Measurements from ENCODE around the gene GATC.
"Not testable (repeated sequence)": the region's sequence is repeated elsewhere in the genome, so short reads cannot be mapped to it uniquely, and the experiment has no call there.

The GATC gene

DNA sequence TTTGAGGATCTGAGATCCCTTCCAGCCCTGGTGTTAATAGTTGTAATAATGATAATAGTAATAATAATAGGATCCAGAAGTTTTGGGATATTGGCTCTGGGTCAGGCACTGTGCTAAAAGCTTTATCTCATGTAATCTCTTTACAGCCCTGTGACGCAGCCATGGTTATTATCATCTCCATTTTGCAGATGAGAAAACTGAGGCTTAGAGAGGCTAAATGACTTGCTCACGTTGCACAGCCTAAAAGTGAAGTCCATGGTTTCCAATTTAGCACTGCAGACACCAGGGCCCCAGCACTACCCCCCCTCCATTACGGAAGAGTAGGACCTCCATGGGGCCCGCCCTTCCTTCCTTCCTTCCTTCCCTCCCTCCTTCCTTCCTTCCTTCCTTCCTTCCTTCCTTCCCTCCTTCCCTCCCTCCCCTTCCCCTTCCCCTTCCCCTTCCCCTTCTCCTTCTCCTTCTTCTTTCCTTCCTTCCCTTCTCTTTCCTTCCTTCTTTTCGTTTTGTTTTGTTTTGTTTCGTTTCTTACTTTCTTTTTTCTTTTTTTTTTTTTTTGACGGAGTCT lies 23.3 kb upstream of the GATC start:
- H3K4me3 Mint-ChIP-seq, result no peak overlapping the region
- no peaks in the 10 kb centered on the region for H3K9me3 Mint-ChIP-seq
- H3K27me3 Mint-ChIP-seq, result no peaks in the 10 kb centered on the region
- H3K4me1 Mint-ChIP-seq, result no peaks in the 10 kb centered on the region
- no peaks in the 10 kb centered on the region for H3K36me3 Mint-ChIP-seq
- H3K27ac Mint-ChIP-seq, result no peak overlapping the region

DNA sequence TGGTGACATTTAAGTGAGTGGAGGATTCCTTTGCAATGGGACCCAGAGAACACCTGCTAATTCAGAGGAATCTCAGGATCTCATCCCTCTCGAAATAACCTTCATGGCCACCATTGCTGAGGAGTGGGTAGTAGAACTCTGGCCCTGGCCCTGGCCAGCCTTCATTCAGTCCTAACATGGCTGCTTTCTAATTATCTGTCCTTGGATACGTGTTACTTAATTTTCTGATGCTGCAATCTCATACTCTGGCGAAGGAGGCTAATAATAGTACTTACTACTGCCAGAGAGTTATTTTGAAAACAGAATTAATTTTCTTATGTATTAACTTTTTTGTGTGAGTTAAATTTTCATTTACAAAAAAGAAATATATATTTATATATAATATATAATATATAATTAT lies 20.4 kb upstream of the GATC start:
- no peak overlapping the region for H3K4me3 Mint-ChIP-seq
- H3K9me3 Mint-ChIP-seq, result no peaks in the 10 kb centered on the region
- no peak overlapping the region for H3K27ac Mint-ChIP-seq
- H3K4me1 Mint-ChIP-seq, result peaks cover 4% of the 10 kb centered on the region
- H3K36me3 Mint-ChIP-seq, result no peaks in the 10 kb centered on the region
- H3K27me3 Mint-ChIP-seq, result peaks cover 1% of the 10 kb centered on the region

DNA sequence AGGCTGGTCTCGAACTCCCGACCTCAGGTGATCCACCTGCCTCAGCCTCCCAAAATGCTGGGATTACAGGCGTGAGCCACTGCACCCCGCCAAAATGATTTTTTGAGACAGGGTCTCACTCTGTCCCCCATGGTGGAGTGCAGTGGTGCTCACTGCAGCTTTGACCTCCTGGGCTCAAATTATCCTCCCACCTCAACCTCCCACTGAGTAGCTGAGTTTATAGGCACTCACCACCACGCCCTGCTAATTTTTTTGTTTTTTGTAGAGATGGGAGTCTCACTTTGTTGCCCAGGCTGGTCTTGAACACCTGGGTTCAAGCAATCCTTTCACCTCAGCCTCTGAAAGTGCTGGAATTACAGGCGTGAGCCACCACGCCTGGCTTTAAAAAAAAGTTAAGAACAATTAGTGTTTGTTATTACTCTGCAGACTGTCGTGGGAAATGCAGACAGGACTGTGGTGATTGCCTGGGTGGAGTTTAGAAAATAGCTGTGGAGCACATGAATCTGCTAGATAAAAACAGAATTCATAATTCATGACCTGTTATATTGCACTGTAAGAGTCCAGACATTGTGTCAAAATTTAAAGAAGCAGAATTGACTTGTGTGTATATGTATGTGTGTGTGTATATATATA lies 17.5 kb upstream of the GATC start:
- Mint-ChIP-seq H3K27ac (no peak overlapping the region), H3K9me3 (no peaks in the 10 kb centered on the region)

DNA sequence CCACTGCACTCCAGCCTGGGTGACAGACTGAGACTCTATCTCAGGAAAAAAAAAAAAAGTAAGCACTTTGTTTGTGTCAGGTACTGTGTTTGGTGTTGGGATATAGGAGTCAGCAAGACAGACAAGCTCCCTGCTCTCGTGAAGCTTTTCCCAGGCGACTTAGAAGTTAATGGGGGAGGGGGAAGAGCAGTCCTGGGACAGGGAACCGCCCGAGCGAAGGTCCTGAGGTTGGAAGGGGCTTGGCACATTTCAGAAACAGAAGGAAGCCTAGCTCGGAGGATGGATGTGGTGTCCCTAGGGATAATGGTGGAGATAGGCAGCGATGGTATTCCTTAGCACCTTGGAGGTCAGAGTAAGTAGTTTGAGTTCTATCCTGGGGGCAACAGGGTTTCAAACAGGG lies 16.9 kb upstream of the GATC start:
- Mint-ChIP-seq H3K4me1 (peaks cover 4% of the 10 kb centered on the region), H3K27ac (no peak overlapping the region), H3K4me3 (no peak overlapping the region), H3K9me3 (no peaks in the 10 kb centered on the region), H3K36me3 (no peaks in the 10 kb centered on the region), H3K27me3 (peaks cover 1% of the 10 kb centered on the region)

More for the DNA sequence above, 17.5 kb upstream of the GATC start:
- H3K4me3 Mint-ChIP-seq, result no peak overlapping the region
- peaks cover 1% of the 10 kb centered on the region for H3K27me3 Mint-ChIP-seq
- H3K4me1 Mint-ChIP-seq, result peaks cover 4% of the 10 kb centered on the region
- H3K36me3 Mint-ChIP-seq, result no peaks in the 10 kb centered on the region

- H3K27me3 Mint-ChIP-seq, result peaks cover 1% of the 10 kb centered on the region
- H3K4me1 Mint-ChIP-seq, result peaks cover 11% of the 10 kb centered on the region
- H3K27ac Mint-ChIP-seq, result no peak overlapping the region
- H3K36me3 Mint-ChIP-seq, result no peaks in the 10 kb centered on the region
- H3K4me3 Mint-ChIP-seq, result no peak overlapping the region
- no peaks in the 10 kb centered on the region for H3K9me3 Mint-ChIP-seq
Observed at GRCh38 chr12:120432772-120433525, 13.3 kb upstream of the GATC start.

DNA sequence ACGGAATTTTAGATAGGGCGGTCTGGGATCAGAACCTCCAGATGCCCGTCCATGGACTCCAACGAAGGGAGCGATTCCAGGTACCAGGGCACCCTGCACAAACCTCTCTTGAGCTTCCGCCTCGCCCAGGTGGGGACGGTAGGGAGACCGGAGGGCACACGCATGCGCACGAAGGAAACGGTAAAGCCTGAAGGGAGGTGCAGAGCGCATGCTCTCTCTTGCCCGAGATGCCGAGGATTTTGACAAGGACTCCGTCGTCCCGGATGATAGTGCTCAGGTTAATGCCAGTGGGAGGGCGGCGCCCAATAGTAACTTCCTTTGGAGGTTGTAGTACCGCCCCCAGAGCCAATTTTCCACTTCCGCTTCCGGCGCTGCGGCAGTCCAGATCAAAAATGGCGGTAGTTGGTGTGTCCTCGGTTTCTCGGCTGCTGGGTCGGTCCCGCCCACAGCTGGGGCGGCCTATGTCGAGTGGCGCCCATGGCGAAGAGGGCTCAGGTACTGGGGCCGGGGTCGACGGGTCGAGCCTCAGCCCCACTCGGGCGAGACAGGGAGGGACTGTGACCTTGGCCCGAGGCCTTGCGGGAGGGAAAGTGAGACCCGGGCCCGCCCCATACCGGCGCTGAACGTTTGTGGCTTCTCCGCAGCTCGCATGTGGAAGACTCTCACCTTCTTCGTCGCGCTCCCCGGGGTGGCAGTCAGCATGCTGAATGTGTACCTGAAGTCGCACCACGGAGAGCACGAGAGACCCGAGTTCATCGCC lies 8.3 kb upstream of the GATC start, which contains the start of gene COX6A1:
COX6A1 (plus strand) TSS at position 379 of the 760 bp plus-strand sequence; CDS start at position 393, 14 bp downstream.
- H3K4me3 Mint-ChIP-seq, result peak within 1 kb of the TSS; percentile 95
- H3K4me1 Mint-ChIP-seq, result peaks cover 22% of the 10 kb centered on the region
- H3K27ac Mint-ChIP-seq, result peak within 1 kb of the TSS; percentile 95
- H3K9me3 Mint-ChIP-seq, result no peaks in the 10 kb centered on the region
- no peaks in the 10 kb centered on the region for H3K36me3 Mint-ChIP-seq
- no peaks in the 10 kb centered on the region for H3K27me3 Mint-ChIP-seq

- peaks cover 23% of the 10 kb centered on the region for H3K4me1 Mint-ChIP-seq
- H3K27me3 Mint-ChIP-seq, result no peaks in the 10 kb centered on the region
- H3K27ac Mint-ChIP-seq, result peak overlapping the region; percentile 94
- H3K9me3 Mint-ChIP-seq, result no peaks in the 10 kb centered on the region
- H3K4me3 Mint-ChIP-seq, result peak overlapping the region; percentile 95
- no peaks in the 10 kb centered on the region for H3K36me3 Mint-ChIP-seq
Observed at GRCh38 chr12:120438495-120439198, 7.6 kb upstream of the GATC start.

DNA sequence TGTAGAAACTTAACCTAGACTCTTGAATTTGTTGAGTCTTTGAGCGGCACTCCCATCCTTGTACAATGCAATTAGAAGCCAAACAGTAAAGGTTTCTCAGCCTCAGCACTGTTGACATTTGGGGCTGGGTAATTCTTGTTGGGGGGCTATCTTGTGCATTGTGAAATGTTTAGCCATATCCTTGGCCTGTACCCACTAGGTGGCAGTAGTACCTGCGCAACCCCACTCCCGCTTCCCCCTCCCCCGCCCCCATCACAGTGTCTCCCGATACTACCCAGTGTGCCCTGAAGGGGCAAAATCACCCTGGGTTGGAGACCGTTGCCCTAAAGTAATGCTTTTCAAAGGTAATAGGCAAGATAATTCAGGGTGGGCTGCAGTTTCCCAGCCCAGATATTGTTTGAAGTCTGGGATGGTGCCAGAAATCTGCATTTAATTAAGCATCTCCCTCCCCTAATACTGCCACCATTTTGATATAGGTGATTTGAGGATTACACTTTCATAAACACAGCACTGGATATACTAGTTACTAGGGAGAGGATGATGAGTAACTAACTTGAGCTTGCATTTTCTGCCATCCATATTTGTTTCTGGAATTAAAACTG lies 6.5 kb upstream of the GATC start:
- no peak overlapping the region for H3K27ac Mint-ChIP-seq
- H3K9me3 Mint-ChIP-seq, result no peaks in the 10 kb centered on the region
- no peaks in the 10 kb centered on the region for H3K36me3 Mint-ChIP-seq
- H3K4me3 Mint-ChIP-seq, result peak overlapping the region; percentile 68
- no peaks in the 10 kb centered on the region for H3K27me3 Mint-ChIP-seq
- peaks cover 26% of the 10 kb centered on the region for H3K4me1 Mint-ChIP-seq

DNA sequence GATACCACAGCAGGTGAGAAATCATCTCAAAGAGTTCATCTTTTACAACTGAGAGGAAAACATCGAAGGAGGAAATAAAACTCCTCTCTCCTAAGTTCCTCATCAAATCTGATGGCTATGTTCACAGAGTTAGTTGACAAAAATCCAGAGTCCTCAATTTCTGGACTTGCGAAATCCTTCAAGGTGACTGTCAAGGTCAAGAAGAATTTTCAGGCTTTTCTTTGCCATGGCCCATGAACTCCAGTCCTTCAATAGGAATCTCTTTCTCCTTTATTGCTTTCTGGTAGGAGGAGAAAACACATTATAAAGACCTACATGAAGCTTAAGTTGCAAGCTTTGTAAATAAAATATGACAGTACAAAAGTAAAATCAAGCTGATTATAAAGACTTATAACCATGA lies 1.6 kb upstream of the GATC start:
- H3K4me3 Mint-ChIP-seq, result peak overlapping the region; percentile 95
- no peaks in the 10 kb centered on the region for H3K9me3 Mint-ChIP-seq
- no peaks in the 10 kb centered on the region for H3K27me3 Mint-ChIP-seq
- peaks cover 35% of the 10 kb centered on the region for H3K4me1 Mint-ChIP-seq
- H3K27ac Mint-ChIP-seq, result peak overlapping the region; percentile 35
- H3K36me3 Mint-ChIP-seq, result peaks cover 4% of the 10 kb centered on the region

- not testable (repeated sequence) for H3K27me3 Mint-ChIP-seq, H3K9me3 Mint-ChIP-seq, H3K36me3 Mint-ChIP-seq
- H3K4me3 Mint-ChIP-seq, result peak overlapping the region; percentile 95
- H3K4me1 Mint-ChIP-seq, result peaks cover 27% of the 10 kb centered on the region
- peak overlapping the region; percentile 94 for H3K27ac Mint-ChIP-seq
Observed at GRCh38 chr12:120446844-120447178, 567 bp downstream of the GATC start.

DNA sequence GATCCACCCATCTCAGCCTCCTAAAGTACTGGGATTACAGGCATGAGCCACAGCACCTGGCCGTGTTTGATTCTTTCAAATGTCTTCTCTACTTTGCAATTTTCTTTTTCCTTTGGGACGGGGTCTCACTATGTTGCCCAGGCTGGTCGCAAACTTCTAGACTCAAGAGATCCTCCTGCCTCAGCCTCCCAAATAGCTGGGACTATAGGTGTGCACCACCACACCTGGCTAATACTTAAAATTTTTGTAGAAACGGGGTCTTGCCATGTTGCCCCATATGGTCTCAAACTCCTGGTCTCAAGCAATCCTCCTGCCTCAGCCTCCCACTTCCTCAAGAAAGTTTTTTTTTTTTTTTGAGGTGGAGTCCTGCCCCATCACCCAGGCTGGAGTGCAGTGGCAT lies 1.7 kb downstream of the GATC start:
- no peaks in the 10 kb centered on the region for H3K9me3 Mint-ChIP-seq

DNA sequence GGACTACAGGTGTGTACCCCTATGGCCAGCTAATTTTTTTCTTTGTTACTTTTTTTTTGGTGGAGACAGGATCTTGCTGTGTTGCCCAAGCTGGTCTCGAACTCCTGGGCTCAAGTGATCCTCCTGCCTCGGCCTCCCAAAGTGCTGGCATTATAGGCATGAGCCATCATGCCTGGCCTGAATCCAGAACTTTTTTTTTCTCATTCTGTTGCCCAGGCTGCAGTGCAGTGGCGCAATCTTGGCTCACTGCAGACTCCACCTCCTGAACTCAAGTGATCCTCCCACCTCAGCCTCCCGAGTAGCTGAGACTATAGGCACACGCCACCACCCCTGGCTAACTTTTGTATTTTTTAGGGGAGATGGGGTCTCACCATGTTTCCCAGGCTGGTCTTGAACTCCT lies 6.3 kb downstream of the GATC start:
- H3K27ac Mint-ChIP-seq, H3K4me3 Mint-ChIP-seq, H3K36me3 Mint-ChIP-seq: not testable (repeated sequence)

More for the DNA sequence above, 1.7 kb downstream of the GATC start:
- no peak overlapping the region for H3K27ac Mint-ChIP-seq
- peak overlapping the region; percentile 95 for H3K4me3 Mint-ChIP-seq
- peaks cover 27% of the 10 kb centered on the region for H3K4me1 Mint-ChIP-seq
- H3K36me3 Mint-ChIP-seq, result peaks cover 4% of the 10 kb centered on the region
- H3K27me3 Mint-ChIP-seq, result no peaks in the 10 kb centered on the region

DNA sequence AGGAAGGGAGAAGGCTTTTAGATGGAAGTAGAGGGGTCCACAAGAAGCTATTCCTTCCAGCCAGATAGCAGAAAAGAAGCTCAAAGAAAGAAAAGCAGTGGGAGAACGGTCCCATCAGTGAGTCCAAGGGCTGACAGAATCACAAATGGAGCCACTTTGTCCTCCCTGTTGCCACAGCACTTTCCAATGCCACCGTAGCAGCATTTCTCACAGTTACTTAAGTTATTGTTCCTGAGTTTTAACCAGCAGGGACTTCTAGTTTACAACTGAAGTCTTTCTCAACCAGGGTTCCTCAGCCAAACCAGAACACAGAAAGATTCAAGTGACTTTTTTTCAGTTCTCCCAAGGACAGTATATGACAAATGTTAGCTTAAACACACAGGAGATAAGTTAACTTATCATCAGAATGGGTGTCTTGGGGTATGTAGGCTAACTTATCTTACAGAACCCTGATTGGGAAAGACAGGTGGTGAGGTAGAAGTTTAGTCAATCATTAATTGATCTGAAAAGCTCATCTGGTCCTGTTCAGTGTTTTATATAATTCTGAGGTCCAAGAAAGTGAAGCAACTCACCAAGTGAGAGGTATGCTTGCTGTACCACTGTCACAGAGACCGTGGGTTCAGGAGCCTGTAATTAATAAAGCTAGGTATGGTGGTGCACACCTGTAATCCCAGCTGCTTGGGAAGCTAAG lies 7.0 kb downstream of the GATC start:
- Mint-ChIP-seq H3K4me3 (no peak overlapping the region), H3K9me3 (no peaks in the 10 kb centered on the region), H3K4me1 (peaks cover 11% of the 10 kb centered on the region), H3K27me3 (no peaks in the 10 kb centered on the region), H3K36me3 (no peaks in the 10 kb centered on the region), H3K27ac (peak overlapping the region; percentile 12)

More for the DNA sequence above, 6.3 kb downstream of the GATC start:
- H3K9me3 Mint-ChIP-seq, H3K27me3 Mint-ChIP-seq: not testable (repeated sequence)
- H3K4me1 Mint-ChIP-seq, result peaks cover 17% of the 10 kb centered on the region

- Mint-ChIP-seq H3K4me1 (peaks cover 10% of the 10 kb centered on the region), H3K4me3 (no peak overlapping the region), H3K27ac (no peak overlapping the region), H3K36me3 (no peaks in the 10 kb centered on the region), H3K27me3 (no peaks in the 10 kb centered on the region), H3K9me3 (no peaks in the 10 kb centered on the region)
Observed at GRCh38 chr12:120453977-120454376, 7.7 kb downstream of the GATC start.

Data from activated naive CD4-positive, alpha-beta T cell treated with anti-CD3 and anti-CD28 coated beads, Interleukin-2, amount 50 U/mL, for 24 hours (primary cell).